GM12874 (cell line): ENCODE results near the gene TMEM88.

Source experiments
- TF ChIP-seq, protein P1 (sequence below): IDR thresholded peaks from 2 replicates; pipeline ENCODE4 v1.5.1; 2011; ENCODE audit warnings: low read depth, mild to moderate bottlenecking, control low read depth, low read length, moderate library complexity; ENCODE audit not compliant: insufficient read depth

The TMEM88 gene

DNA sequence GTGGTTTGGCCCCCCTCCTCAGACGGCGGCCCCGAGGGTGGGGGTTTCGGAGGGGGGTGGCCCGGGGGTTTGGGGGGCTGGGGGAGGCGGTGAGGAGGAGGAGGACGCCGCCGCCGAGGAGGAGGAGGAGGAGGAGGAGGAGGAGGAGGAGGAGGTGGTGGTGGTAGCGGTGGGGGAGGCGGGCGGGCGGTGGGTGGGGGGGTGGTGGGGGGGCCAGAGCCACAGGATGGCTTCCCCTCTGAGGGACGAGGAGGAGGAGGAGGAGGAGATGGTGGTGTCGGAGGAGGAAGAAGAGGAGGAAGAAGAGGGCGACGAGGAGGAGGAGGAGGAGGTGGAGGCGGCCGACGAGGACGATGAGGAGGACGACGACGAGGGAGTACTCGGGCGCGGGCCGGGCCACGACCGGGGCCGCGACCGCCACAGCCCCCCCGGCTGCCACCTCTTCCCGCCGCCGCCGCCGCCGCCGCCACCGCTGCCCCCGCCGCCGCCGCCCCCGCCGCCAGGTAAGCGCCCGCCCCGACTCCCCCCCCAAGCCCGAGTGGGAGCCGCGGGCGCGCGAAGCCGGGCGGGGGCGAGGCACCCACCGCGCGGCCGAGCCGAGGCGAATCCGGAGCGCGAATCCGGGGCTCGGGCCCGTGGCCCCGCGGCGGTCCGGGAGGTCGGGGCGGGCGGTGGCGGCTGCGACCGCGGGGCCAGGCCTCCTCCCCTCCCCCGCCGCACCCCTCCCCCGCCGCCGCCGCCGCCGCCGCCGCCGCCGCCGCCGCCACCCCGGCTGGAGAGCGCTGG lies 29.9 kb downstream of the TMEM88 start:
- TF ChIP-seq, protein P1, sequence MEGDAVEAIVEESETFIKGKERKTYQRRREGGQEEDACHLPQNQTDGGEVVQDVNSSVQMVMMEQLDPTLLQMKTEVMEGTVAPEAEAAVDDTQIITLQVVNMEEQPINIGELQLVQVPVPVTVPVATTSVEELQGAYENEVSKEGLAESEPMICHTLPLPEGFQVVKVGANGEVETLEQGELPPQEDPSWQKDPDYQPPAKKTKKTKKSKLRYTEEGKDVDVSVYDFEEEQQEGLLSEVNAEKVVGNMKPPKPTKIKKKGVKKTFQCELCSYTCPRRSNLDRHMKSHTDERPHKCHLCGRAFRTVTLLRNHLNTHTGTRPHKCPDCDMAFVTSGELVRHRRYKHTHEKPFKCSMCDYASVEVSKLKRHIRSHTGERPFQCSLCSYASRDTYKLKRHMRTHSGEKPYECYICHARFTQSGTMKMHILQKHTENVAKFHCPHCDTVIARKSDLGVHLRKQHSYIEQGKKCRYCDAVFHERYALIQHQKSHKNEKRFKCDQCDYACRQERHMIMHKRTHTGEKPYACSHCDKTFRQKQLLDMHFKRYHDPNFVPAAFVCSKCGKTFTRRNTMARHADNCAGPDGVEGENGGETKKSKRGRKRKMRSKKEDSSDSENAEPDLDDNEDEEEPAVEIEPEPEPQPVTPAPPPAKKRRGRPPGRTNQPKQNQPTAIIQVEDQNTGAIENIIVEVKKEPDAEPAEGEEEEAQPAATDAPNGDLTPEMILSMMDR: no peak

DNA sequence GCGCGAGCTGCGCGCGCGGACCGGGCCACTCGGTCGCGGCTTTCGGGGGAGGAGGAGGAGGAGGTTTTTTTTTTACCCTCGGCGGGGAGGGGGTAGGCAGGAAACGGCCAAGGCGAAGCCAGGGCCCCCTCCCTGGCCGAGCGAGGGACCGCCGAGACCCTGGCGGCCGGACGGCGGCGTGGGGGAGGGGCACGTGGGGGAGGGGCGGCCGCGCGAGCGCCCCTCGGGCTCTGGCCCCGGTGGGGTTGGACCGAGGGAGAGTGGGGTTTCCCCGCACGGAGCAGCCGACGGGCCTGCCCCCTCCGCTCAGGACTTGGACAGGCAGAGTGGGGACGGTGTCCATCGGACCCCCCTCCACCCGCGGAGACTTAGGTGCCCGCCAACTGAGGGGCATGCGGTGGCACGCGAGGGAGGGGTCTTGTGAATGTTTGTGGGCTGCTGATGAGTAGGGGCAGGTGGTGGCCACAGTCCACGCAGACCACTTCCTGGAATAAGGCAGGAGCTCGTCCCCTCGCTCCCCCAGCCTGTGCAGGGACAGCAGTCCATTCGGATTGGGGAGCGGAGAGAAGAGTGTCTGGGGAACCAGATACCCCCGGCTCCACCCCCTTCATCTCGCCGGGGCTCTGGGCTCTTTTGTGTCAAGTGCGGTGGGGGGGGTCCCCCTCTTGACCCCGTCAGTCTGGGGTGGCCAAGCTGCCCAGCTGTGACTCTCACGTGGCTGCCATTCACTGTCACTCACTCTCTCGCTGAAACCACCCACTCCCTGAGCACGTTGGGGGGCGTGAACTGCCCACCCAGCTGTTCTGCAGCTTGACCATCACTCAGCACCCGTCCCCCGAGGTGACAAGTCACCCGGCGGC lies 30.7 kb downstream of the TMEM88 start:
- TF ChIP-seq, protein P1: no peak

DNA sequence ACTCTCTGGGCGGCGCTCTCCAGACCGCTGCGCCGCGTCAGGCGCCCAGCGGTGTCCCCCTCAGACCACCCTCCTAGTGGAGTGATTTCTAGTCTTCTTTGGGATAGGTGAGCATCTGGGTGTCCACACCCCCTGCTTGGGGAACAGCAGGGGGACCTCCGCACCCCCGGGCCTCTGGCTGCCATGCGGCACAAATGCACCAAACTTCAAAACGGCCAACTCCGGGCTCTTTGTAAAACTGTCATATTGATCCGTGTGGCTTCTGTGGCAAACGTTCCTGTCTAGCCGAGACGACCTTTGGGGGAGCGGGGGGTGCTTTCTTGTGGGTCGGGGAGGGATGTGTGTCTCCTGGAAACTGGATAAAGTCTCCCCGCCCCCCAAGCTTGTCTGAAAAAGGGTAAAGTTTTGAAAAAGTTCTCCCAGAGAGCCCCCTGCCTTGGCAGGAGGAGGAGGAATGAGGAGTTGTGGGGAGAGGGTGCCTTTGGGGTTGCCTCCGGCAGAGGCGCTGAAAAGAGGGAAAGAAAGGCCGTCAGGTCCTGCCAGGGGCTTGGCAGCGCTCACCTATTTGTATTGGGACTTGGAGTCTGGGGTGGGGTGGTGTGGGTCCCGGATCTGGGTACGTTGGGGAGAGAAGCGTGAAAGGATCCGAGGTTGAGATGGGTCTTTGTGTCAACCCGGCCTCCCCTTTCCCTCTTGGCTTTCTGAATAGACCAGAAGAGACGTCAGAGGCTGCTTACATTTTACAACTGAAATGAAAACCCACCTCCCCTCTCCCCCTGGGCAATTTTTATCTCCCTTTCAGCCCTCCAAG lies 31.6 kb downstream of the TMEM88 start:
- TF ChIP-seq, protein P1: 0 out of 2 replicates have a peak, but pooled peaks have one; percentile 16

DNA sequence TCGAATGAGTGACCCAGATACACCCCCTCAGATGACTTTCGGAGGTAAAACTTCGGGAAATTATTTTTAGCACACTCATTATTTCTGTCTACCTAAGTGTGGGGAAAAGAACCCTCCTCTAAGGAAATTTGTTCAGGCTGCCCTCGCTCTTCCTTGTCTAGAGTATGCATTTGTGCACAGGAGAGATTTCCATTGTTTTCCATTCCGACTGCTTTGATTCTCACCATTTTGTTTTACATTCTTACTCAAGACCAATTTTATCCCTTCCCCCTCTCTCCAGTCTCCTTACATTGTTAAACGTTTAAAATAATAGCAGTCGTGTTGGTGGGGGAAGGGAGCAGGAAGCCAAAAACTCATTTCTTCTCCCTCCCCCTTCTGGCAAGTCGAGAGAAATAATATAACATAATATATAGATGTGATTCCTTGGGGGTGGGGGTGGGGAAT lies 32.2 kb downstream of the TMEM88 start:
- TF ChIP-seq, protein P1: no peak

DNA sequence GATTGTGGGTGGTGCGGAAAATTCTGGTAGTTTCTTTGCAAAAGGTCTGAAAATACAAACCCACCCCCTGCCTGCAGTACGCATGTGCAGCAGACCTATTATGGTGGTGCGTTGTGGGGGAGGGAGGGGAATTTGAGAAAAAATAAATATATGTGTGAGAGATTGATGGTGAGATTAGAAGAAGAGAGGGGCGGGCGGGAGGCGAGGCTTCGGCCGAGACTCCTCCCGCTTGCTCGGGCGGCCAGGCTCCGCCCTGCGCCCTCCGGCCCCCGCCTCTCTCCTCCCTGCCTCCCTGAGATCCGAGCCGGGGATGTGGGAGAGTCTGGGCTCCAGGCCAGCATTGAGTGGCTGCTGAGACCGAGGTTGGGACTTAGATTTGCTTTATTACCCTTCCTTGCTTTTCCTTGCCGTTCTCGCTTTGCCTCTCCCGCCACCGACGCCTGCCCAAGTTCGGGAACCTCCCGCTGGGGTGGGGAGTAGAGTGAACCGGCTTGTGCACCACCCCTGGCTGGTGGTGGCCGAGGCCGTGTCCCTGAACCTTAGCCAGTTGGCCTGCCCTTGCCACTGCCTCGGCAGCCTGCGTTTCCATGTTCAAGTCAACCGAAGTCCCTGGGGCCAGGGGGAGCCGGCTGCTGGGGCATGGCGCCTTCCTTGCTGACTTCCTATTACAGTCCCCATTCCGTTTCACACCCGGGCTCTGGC lies 32.8 kb downstream of the TMEM88 start:
- TF ChIP-seq, protein P1: no peak

DNA sequence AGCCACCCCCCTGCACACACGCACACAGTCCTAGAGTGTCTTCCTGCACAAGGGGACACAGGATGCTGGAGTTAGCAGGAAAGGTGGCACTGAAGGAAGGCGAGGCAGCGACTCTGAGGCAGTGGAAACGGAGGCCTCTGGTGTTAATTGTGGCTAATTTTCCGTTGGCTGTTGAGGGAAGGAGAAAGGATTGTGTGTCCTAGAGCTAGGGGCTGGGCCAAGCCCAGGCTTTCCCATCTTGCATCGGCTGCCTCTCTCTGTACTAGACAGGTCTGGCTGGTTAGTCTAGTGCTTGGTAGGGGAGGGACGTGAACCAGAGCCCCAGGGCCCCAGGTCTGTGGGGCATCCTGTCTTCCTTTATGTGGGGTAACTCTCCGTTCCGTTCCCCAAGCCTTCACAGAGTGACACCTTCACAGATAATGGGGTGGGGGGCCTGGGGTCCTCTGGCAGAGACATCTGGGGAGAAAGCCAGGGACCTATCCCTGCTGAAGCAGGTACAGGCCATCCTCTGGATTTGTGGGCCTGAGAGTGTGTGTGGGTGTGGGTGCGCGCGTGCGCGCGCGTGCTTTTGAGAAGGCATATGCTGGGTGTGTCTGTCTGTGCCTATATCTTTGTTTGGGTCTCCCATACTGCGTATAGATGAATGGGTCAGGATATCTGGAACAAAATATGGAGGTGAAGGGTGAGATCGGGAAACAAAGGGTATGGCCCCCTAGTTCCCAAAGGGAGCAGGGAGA lies 33.5 kb downstream of the TMEM88 start, which contains the start of gene CHD3:
TSS of gene CHD3 (plus strand) at position 606 of the 737 bp plus-strand sequence. CDS start 212 bp downstream, outside the sequence.
- TF ChIP-seq, protein P1: no peak
